ENCODE measurements around the gene GABRA4. TPM values are rescaled to one million over a fixed set of nuclear protein-coding genes. Genes with fewer than 3 reads are reported as not detected.

The GABRA4 gene
- total RNA-seq, 4 donors from 2014 or later = 0.08 to 0.71 (median 0.27) TPM; not detected in 1

- no peak for DNase-seq (ENCODE audit: low spot score in 2 of 2)
- intact Hi-C loops (cut with DNase I; ENCODE audit: low total_unique reads) = no loop called here
- no peak overlapping the region for H3K4me3 ChIP-seq (ENCODE audit: low read depth, poor library complexity, severe bottlenecking)
- TF ChIP-seq POLR2A (IDR thresholded peaks at IDR 0.05) = no peak
- no peak for TF ChIP-seq CTCF (IDR thresholded peaks at IDR 0.05)
These were observed 68.4 kb downstream of the GABRA4 start for GRCh38 chr4:46924789-46925529.

- intact Hi-C loops (cut with DNase I; ENCODE audit: low total_unique reads) = no loop called here
- H3K4me3 ChIP-seq (ENCODE audit: low read depth, poor library complexity, severe bottlenecking) = no peak overlapping the region
- TF ChIP-seq CTCF (IDR thresholded peaks at IDR 0.05) (no peak), POLR2A (IDR thresholded peaks at IDR 0.05) (no peak)
- DNase-seq (ENCODE audit: low spot score in 2 of 2) = no peak
- 61 to 75% methylated on average over 3 of the region's 3 CpGs for WGBS, 2 donors
These were observed 71.2 kb downstream of the GABRA4 start for GRCh38 chr4:46922205-46922604.

GRCh38 chr4:46909078-46909477, 84.3 kb downstream of the GABRA4 start, which contains the start of gene COX7B2:
Gene COX7B2, minus strand, starts transcription at chr4:46909245. Its CDS starts 174,053 bp downstream, at chr4:46735192.
- TF ChIP-seq CTCF (IDR thresholded peaks at IDR 0.05) (no peak), POLR2A (IDR thresholded peaks at IDR 0.05) (no peak)
- no peak within 1 kb of the TSS for H3K4me3 ChIP-seq (ENCODE audit: low read depth, poor library complexity, severe bottlenecking)
- intact Hi-C loops (cut with DNase I; ENCODE audit: low total_unique reads) = no loop called here
- 91 to 96% methylated on average over 12 of the region's 12 CpGs for WGBS, 2 donors
- DNase-seq (ENCODE audit: low spot score in 2 of 2) = no peak

- intact Hi-C loops (cut with DNase I; ENCODE audit: low total_unique reads) = no loop called here
- 81 to 89% methylated on average over 4 of the region's 4 CpGs for WGBS, 2 donors
- TF ChIP-seq POLR2A (IDR thresholded peaks at IDR 0.05) = no peak
- TF ChIP-seq CTCF (IDR thresholded peaks at IDR 0.05) = no peak
- no peak overlapping the region for H3K4me3 ChIP-seq (ENCODE audit: low read depth, poor library complexity, severe bottlenecking)
- no peak for DNase-seq (ENCODE audit: low spot score in 2 of 2)
These were observed 85.2 kb downstream of the GABRA4 start for GRCh38 chr4:46908148-46908547.

- no peak overlapping the region for H3K4me3 ChIP-seq (ENCODE audit: low read depth, poor library complexity, severe bottlenecking)
- intact Hi-C loops (cut with DNase I; ENCODE audit: low total_unique reads) = loop anchor here (2.0 kb wide), 1 partner anchor 31 kb away; no protein-coding TSS in a partner anchor
- WGBS, 2 donors = 77 to 90% methylated on average over 1 of the region's 1 CpG
- TF ChIP-seq POLR2A (IDR thresholded peaks at IDR 0.05) (no peak), CTCF (IDR thresholded peaks at IDR 0.05) (no peak)
- DNase-seq (ENCODE audit: low spot score in 2 of 2) = no peak
These were observed 93.3 kb downstream of the GABRA4 start for GRCh38 chr4:46900082-46900481.

- 36 to 37% methylated on average over 5 of the region's 5 CpGs for WGBS, 2 donors
- H3K4me3 ChIP-seq (ENCODE audit: low read depth, poor library complexity, severe bottlenecking) = no peak overlapping the region
- no peak for DNase-seq (ENCODE audit: low spot score in 2 of 2)
These were observed 98.6 kb downstream of the GABRA4 start for GRCh38 chr4:46894826-46895225.

More at GRCh38 chr4:46894826-46895225, 98.6 kb downstream of the GABRA4 start:
- TF ChIP-seq CTCF (IDR thresholded peaks at IDR 0.05) = no peak
- TF ChIP-seq POLR2A (IDR thresholded peaks at IDR 0.05) = no peak
- intact Hi-C loops (cut with DNase I; ENCODE audit: low total_unique reads) = no loop called here

Data from lower leg skin (tissue), 4 donors.